Astrocyte (in vitro differentiated cells and primary cell): ENCODE measurements around the gene KYNU. TPM values are rescaled to one million over a fixed set of nuclear protein-coding genes. Genes with fewer than 3 reads are reported as not detected.

Source experiments
- DNase-seq: peaks from one replicate; pipeline ENCODE4 v3.0.0-alpha.2; 2010; ENCODE audit warnings: low read depth
- FAIRE-seq: peaks from 2 replicates; lab custom pipeline; 2011; peaks lifted over from hg19 to GRCh38; lab: Jason Lieb, UNC
- H2AFZ ChIP-seq: 2 replicates; pipeline ENCODE4 v1.6.0; 2012; ENCODE audit warnings: low read depth, low read length, inconsistent platforms
- H3K27ac ChIP-seq: 2 replicates; pipeline ENCODE4 v1.5.1; 2011; ENCODE audit warnings: low read depth, low read length, inconsistent platforms
- H3K27me3 ChIP-seq: 2 replicates; pipeline ENCODE4 v1.6.0; 2011; ENCODE audit warnings: low read length, inconsistent platforms; ENCODE audit not compliant: insufficient read depth
- H3K36me3 ChIP-seq: 2 replicates; pipeline ENCODE4 v1.5.1; 2011; ENCODE audit warnings: low read length, inconsistent platforms; ENCODE audit not compliant: insufficient read depth
- H3K4me1 ChIP-seq: 2 replicates; pipeline ENCODE4 v1.5.1; 2011; ENCODE audit warnings: low read length, inconsistent platforms; ENCODE audit not compliant: insufficient read depth
- H3K4me2 ChIP-seq: 2 replicates; pipeline ENCODE4 v1.6.0; 2012; ENCODE audit warnings: low read length, inconsistent platforms
- H3K4me3 ChIP-seq: 2 replicates; pipeline ENCODE4 v1.5.1; 2011; ENCODE audit warnings: low read depth, mild to moderate bottlenecking, low read length, inconsistent platforms; ENCODE audit not compliant: insufficient read depth
- H3K79me2 ChIP-seq: 2 replicates; pipeline ENCODE4 v1.6.0; 2012; ENCODE audit warnings: mild to moderate bottlenecking, low read length, inconsistent platforms; ENCODE audit not compliant: insufficient read depth
- H3K9ac ChIP-seq: 2 replicates; pipeline ENCODE4 v1.6.0; 2012; ENCODE audit warnings: mild to moderate bottlenecking, low read length, inconsistent platforms
- H3K9me3 ChIP-seq: 2 replicates; pipeline ENCODE4 v1.5.1; 2012; ENCODE audit warnings: low read depth, mild to moderate bottlenecking, low read length, inconsistent platforms; ENCODE audit not compliant: insufficient read depth
- H4K20me1 ChIP-seq: 2 replicates; pipeline ENCODE4 v1.6.0; 2012; ENCODE audit warnings: low read length, inconsistent platforms; ENCODE audit not compliant: insufficient read depth
- H3K27ac Mint-ChIP-seq: one replicate; pipeline ENCODE4 v1.8.0; 2021; ENCODE audit warnings: mild to moderate bottlenecking, mixed read lengths; ENCODE audit not compliant: unreplicated experiment
- H3K27me3 Mint-ChIP-seq: one replicate; pipeline ENCODE4 v1.8.0; 2021; ENCODE audit warnings: low read depth, mixed read lengths; ENCODE audit not compliant: unreplicated experiment
- H3K36me3 Mint-ChIP-seq: one replicate; pipeline ENCODE4 v1.8.0; 2021; ENCODE audit warnings: low read depth, mixed read lengths; ENCODE audit not compliant: unreplicated experiment
- H3K4me1 Mint-ChIP-seq: one replicate; pipeline ENCODE4 v1.8.0; 2021; ENCODE audit warnings: low read depth, mixed read lengths; ENCODE audit not compliant: unreplicated experiment
- H3K4me3 Mint-ChIP-seq: one replicate; pipeline ENCODE4 v1.8.0; 2021; ENCODE audit warnings: mild to moderate bottlenecking, moderate library complexity, mixed read lengths; ENCODE audit not compliant: unreplicated experiment
- H3K9me3 Mint-ChIP-seq: one replicate; pipeline ENCODE4 v1.8.0; 2021; ENCODE audit warnings: mild to moderate bottlenecking, mixed read lengths; ENCODE audit not compliant: unreplicated experiment
- EZH2 ChIP-seq: IDR thresholded peaks from 2 replicates; pipeline ENCODE4 v1.6.1; 2012; ENCODE audit warnings: mild to moderate bottlenecking, low read length, inconsistent platforms; ENCODE audit not compliant: insufficient read depth
- total RNA-seq: library from RNA; stranded (reverse); gene quantifications from 2 replicates; pipeline ENCODE4 v1.2.1, GENCODE V29; 2021
- TF ChIP-seq, protein P1 (sequence below): IDR thresholded peaks from 2 replicates; pipeline ENCODE4 v1.5.1; 2011; ENCODE audit warnings: low read depth, mild to moderate bottlenecking, inconsistent platforms, low read length, moderate library complexity; ENCODE audit not compliant: insufficient read depth

Gene KYNU
- total RNA-seq, 1 donor from 2014 or later, result 1.2 TPM

DNA sequence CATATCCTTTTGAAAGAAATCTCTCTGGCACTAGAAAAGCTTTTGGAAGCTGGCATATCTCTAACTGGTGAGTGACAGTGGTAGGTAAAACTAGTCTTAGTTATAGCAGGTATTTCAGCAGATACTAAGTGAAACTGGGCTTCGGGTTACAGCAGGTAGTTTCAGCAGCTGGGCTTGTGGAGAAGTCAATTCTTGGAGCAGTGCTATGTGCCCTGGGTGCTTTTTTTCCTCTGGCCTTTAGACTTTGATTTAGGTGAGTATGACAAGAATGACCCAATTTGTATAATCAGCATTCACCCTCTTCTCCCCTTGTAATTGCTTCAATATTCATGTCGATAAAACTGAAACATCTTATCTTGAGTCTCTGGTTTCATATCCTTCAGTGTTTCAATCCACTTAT is 123.1 kb downstream of the KYNU start:
- Mint-ChIP-seq H3K4me1 (no peaks in the 10 kb centered on the region), H3K27ac (no peak overlapping the region), H3K27me3 (no peaks in the 10 kb centered on the region), H3K4me3 (no peak overlapping the region), H3K9me3 (no peaks in the 10 kb centered on the region), H3K36me3 (no peaks in the 10 kb centered on the region)
- Histone ChIP-seq H3K36me3 (no peaks in the 10 kb centered on the region), H3K9me3 (no peaks in the 10 kb centered on the region), H3K27me3 (no peaks in the 10 kb centered on the region), H3K9ac (no peak overlapping the region), H3K27ac (no peak overlapping the region), H3K4me2 (no peak overlapping the region), H3K4me1 (no peaks in the 10 kb centered on the region), H2AFZ (no peak overlapping the region), H3K79me2 (no peaks in the 10 kb centered on the region), H3K4me3 (no peak overlapping the region), H4K20me1 (no peaks in the 10 kb centered on the region)
- TF ChIP-seq, protein P1, sequence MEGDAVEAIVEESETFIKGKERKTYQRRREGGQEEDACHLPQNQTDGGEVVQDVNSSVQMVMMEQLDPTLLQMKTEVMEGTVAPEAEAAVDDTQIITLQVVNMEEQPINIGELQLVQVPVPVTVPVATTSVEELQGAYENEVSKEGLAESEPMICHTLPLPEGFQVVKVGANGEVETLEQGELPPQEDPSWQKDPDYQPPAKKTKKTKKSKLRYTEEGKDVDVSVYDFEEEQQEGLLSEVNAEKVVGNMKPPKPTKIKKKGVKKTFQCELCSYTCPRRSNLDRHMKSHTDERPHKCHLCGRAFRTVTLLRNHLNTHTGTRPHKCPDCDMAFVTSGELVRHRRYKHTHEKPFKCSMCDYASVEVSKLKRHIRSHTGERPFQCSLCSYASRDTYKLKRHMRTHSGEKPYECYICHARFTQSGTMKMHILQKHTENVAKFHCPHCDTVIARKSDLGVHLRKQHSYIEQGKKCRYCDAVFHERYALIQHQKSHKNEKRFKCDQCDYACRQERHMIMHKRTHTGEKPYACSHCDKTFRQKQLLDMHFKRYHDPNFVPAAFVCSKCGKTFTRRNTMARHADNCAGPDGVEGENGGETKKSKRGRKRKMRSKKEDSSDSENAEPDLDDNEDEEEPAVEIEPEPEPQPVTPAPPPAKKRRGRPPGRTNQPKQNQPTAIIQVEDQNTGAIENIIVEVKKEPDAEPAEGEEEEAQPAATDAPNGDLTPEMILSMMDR, result no peak
- TF ChIP-seq EZH2, result no peak
- DNase-seq, result no peak
- FAIRE-seq, result no peak

DNA sequence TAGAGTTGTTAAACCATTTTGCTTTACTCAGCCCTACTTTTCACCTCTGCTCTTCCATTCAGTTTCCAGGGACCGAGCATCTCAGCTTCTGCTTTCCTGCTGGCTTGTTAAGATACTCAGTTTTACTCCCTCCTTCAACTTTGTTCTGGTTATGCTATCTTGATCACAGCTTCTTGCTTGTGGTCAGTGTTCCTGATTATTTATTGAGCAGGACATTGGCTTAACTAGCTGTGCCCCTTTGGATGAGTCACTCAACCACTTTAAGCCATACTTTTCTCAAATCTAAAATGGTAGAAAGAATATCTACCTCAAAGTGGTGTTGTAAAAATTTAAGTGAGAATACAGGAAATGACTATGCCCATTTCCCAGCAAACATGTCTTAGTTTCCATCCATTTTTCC is 124.0 kb downstream of the KYNU start:
- Histone ChIP-seq H3K4me2 (no peak overlapping the region), H3K27me3 (no peaks in the 10 kb centered on the region), H3K79me2 (no peaks in the 10 kb centered on the region), H3K27ac (no peak overlapping the region), H3K4me3 (no peak overlapping the region), H3K36me3 (no peaks in the 10 kb centered on the region), H3K9ac (no peak overlapping the region), H2AFZ (no peak overlapping the region), H4K20me1 (no peaks in the 10 kb centered on the region), H3K9me3 (no peaks in the 10 kb centered on the region), H3K4me1 (no peaks in the 10 kb centered on the region)
- DNase-seq (peak; percentile 9), FAIRE-seq (no peak)
- no peaks in the 10 kb centered on the region for H3K36me3 Mint-ChIP-seq
- peaks cover 3% of the 10 kb centered on the region for H3K9me3 Mint-ChIP-seq
- no peak for TF ChIP-seq EZH2
- TF ChIP-seq, protein P1, result no peak
- no peak overlapping the region for H3K4me3 Mint-ChIP-seq
- H3K27me3 Mint-ChIP-seq, result no peaks in the 10 kb centered on the region
- no peak overlapping the region for H3K27ac Mint-ChIP-seq
- H3K4me1 Mint-ChIP-seq, result no peaks in the 10 kb centered on the region

DNA sequence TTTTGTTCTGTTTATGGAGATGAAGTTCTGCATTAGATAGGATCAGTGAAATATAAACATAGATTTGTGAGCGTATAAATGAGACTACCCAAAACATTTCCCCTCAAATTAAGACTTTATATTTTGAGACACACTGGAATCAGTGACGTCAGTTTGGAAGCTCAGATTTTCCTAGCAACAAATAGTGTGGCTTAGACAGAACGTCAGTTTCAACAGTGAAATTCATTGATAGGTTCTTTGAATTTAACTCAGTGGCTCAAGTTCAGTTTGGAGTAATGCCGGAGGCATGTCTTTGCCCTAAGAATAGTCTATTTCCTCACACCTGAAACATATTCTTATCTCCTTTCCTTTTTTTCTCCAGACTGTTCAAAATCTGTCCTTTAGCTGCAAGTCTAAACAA is 138.2 kb downstream of the KYNU start:
- Histone ChIP-seq H3K27ac (no peak overlapping the region), H3K27me3 (no peaks in the 10 kb centered on the region), H3K79me2 (no peaks in the 10 kb centered on the region), H4K20me1 (no peaks in the 10 kb centered on the region), H3K4me3 (no peak overlapping the region), H3K4me1 (no peaks in the 10 kb centered on the region), H3K9me3 (no peaks in the 10 kb centered on the region), H3K9ac (no peak overlapping the region), H3K4me2 (no peak overlapping the region), H3K36me3 (no peaks in the 10 kb centered on the region), H2AFZ (no peak overlapping the region)
- no peak for DNase-seq
- H3K4me1 Mint-ChIP-seq, result no peaks in the 10 kb centered on the region
- no peak overlapping the region for H3K27ac Mint-ChIP-seq
- H3K9me3 Mint-ChIP-seq, result no peaks in the 10 kb centered on the region
- FAIRE-seq, result no peak
- TF ChIP-seq, protein P1, result no peak
- TF ChIP-seq EZH2, result no peak
- no peaks in the 10 kb centered on the region for H3K36me3 Mint-ChIP-seq
- no peak overlapping the region for H3K4me3 Mint-ChIP-seq
- no peaks in the 10 kb centered on the region for H3K27me3 Mint-ChIP-seq
